Activated CD4-positive, alpha-beta T cell treated with anti-CD3 and anti-CD28 coated beads for 1 hour (primary cell): ENCODE data around the gene PTX3.

ENCODE experiments used
- DNase-seq: peaks from one replicate; pipeline ENCODE4 v3.0.0-alpha.2; 2020

Gene PTX3

GRCh38 chr3:157479464-157480243 is 43.0 kb downstream of the PTX3 start:
- DNase-seq, result no peak

GRCh38 chr3:157487339-157487738 is 50.7 kb downstream of the PTX3 start:
- DNase-seq, result no peak

DNA sequence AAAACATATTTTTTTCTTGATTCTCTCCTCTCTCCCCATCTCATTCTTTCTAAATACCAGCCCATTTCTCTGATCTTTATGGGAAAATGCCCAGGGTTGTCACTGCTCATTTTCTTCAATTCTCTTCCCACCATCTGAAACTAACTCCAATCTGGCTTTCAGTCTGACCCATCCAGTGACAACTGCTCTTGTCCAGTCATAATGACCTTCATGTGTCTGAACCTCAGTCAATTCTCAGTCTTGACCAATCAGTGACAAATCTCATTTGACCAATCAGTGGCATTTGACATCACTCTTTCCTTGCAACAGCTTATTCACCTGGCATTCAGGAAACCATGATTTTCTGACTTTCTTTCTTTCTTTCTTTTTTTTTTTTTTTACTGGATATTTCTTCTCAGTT is 51.5 kb downstream of the PTX3 start:
- DNase-seq, result no peak

- no peak for DNase-seq
Measured at GRCh38 chr3:157491136-157491535, 54.5 kb downstream of the PTX3 start.
